Body of pancreas (tissue), 4 donors: ENCODE results near the gene METTL21C.

Experiments
- POLR2A ChIP-seq, 3 donors: fragments of 450-650 bp; IDR thresholded peaks; one replicate each; pipeline ENCODE4 v1.6.1; 2016; ENCODE audit warnings: antibody characterized with exemption in 3 of 3, mild to moderate bottlenecking in 2 of 3
- TF ChIP-seq, protein P1 (sequence below), 7 experiments: fragments of 450-650 bp in 4 of 7; fragments of 200-600 bp in 3 of 7; sonication (generic) in 3 of 7; IDR thresholded peaks; one replicate each; pipeline ENCODE4 v1.5.1; 2016 to 2019; ENCODE audit warnings: antibody characterized with exemption in 7 of 7

DNA sequence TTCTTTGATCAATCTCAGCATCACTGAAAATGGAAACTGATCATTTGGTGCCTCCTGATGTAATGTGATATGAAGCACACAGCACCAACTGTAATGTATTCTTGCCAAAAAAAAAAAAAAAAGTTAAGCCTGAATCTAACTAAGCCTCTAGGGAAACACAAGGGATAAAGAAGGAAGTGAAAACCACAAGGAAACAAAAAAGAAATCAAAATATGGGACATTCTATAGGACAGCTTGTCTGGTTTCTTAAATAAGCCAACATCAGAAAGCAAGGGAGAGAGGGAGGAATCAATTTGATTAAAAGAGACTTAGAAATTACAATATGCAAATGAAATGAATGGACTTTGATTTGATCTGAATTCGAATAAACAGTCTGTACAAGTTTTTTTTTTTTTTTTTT lies 20.6 kb upstream of the METTL21C start:
- TF ChIP-seq, protein P1, sequence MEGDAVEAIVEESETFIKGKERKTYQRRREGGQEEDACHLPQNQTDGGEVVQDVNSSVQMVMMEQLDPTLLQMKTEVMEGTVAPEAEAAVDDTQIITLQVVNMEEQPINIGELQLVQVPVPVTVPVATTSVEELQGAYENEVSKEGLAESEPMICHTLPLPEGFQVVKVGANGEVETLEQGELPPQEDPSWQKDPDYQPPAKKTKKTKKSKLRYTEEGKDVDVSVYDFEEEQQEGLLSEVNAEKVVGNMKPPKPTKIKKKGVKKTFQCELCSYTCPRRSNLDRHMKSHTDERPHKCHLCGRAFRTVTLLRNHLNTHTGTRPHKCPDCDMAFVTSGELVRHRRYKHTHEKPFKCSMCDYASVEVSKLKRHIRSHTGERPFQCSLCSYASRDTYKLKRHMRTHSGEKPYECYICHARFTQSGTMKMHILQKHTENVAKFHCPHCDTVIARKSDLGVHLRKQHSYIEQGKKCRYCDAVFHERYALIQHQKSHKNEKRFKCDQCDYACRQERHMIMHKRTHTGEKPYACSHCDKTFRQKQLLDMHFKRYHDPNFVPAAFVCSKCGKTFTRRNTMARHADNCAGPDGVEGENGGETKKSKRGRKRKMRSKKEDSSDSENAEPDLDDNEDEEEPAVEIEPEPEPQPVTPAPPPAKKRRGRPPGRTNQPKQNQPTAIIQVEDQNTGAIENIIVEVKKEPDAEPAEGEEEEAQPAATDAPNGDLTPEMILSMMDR (IDR thresholded peaks at IDR 0.05): no peak
- no peak for TF ChIP-seq POLR2A (IDR thresholded peaks at IDR 0.05)
